MCF 10A (cell line): Measurements from ENCODE around the gene ANK2. TPM values are rescaled to one million over a fixed set of nuclear protein-coding genes. Genes with fewer than 3 reads are reported as not detected.

Experiments used
- BruUV-seq: library from RNA; stranded (reverse); fragments of 400-500 nt; replicated peaks from 2 replicates; lab custom pipeline; 2021; lab: Mats Ljungman, UMichigan
- CTCF ChIA-PET: fragments of 300-600 bp; sonication (Branson Sonifier 250); formaldehyde crosslinking; extraction: SDS; loops from one replicate; lab custom pipeline; 2021; ENCODE audit warnings: antibody characterized with exemption, inconsistent platforms; lab: Yijun Ruan, JAX
- POLR2A ChIA-PET: fragments of 300-600, 350-650 bp; sonication (Branson Sonifier 250); formaldehyde crosslinking; extraction: SDS; loops from one replicate; lab custom pipeline; 2020; ENCODE audit warnings: antibody characterized with exemption, inconsistent platforms; lab: Yijun Ruan, JAX
- DNase-seq: peaks from one replicate; pipeline ENCODE4 v3.0.0-alpha.2; 2018; ENCODE audit not compliant: unreplicated experiment
- H3K27ac Mint-ChIP-seq: one replicate; pipeline ENCODE4 v1.8.0; 2022; ENCODE audit warnings: mild to moderate bottlenecking, low read depth, mixed read lengths; ENCODE audit not compliant: unreplicated experiment
- H3K27me3 Mint-ChIP-seq: one replicate; pipeline ENCODE4 v1.8.0; 2022; ENCODE audit warnings: mixed read lengths; ENCODE audit not compliant: insufficient read depth, unreplicated experiment
- H3K36me3 Mint-ChIP-seq: one replicate; pipeline ENCODE4 v1.8.0; 2022; ENCODE audit warnings: mild to moderate bottlenecking, moderate library complexity, mixed read lengths; ENCODE audit not compliant: insufficient read depth, unreplicated experiment
- H3K4me1 Mint-ChIP-seq: one replicate; pipeline ENCODE4 v1.8.0; 2022; ENCODE audit warnings: mixed read lengths; ENCODE audit not compliant: insufficient read depth, unreplicated experiment
- H3K4me3 Mint-ChIP-seq: one replicate; pipeline ENCODE4 v1.8.0; 2022; ENCODE audit warnings: mild to moderate bottlenecking, moderate library complexity, mixed read lengths; ENCODE audit not compliant: unreplicated experiment
- H3K9me3 Mint-ChIP-seq: one replicate; pipeline ENCODE4 v1.8.0; 2022; ENCODE audit warnings: mixed read lengths; ENCODE audit not compliant: unreplicated experiment
- CTCF ChIP-seq: fragments of 200-600 bp; IDR thresholded peaks from one replicate; pipeline ENCODE4 v1.8.0; 2022; ENCODE audit warnings: antibody characterized with exemption, mild to moderate bottlenecking; ENCODE audit not compliant: unreplicated experiment
- intact Hi-C: fragments of 100-400 bp; cut with micrococcal nuclease; formaldehyde crosslinking; loops from 2 replicates; pipeline ENCODE4 v1.14.1; 2022
- total RNA-seq: library from RNA; stranded (reverse); gene quantifications from 2 replicates; pipeline ENCODE4 v1.2.3, GENCODE V29; 2022

Gene ANK2
- total RNA-seq, 1 experiment from 2014 or later: 37.4 TPM

- Mint-ChIP-seq H3K4me3 (no peak overlapping the region), H3K27ac (no peak overlapping the region), H3K27me3 (no peaks in the 10 kb centered on the region), H3K36me3 (no peaks in the 10 kb centered on the region), H3K4me1 (no peaks in the 10 kb centered on the region), H3K9me3 (no peaks in the 10 kb centered on the region)
- POLR2A ChIA-PET: no interaction called here
- CTCF ChIA-PET: no interaction called here
- no peak for TF ChIP-seq CTCF
- intact Hi-C loops: no loop called here
- no peak for DNase-seq
- no TSS peak for BruUV-seq
Measured at GRCh38 chr4:113028074-113028473, 21.4 kb upstream of the ANK2 start.

GRCh38 chr4:113031212-113031611 is 18.2 kb upstream of the ANK2 start:
- BruUV-seq: no TSS peak
- H3K9me3 Mint-ChIP-seq: no peaks in the 10 kb centered on the region
- intact Hi-C loops: no loop called here
- H3K4me1 Mint-ChIP-seq: no peaks in the 10 kb centered on the region
- TF ChIP-seq CTCF: no peak
- no peaks in the 10 kb centered on the region for H3K36me3 Mint-ChIP-seq
- CTCF ChIA-PET: no interaction called here
- H3K4me3 Mint-ChIP-seq: no peak overlapping the region
- no peak overlapping the region for H3K27ac Mint-ChIP-seq
- no peaks in the 10 kb centered on the region for H3K27me3 Mint-ChIP-seq
- POLR2A ChIA-PET: no interaction called here
- no peak for DNase-seq

GRCh38 chr4:113040793-113041192 is 8.7 kb upstream of the ANK2 start:
- Mint-ChIP-seq H3K36me3 (no peaks in the 10 kb centered on the region), H3K27me3 (no peaks in the 10 kb centered on the region), H3K9me3 (peaks cover 8% of the 10 kb centered on the region), H3K4me1 (no peaks in the 10 kb centered on the region), H3K27ac (no peak overlapping the region), H3K4me3 (no peak overlapping the region)
- ChIA-PET CTCF (interaction anchor here (0.6 kb wide), 1 partner anchor 1160 kb away, joined by 3 read pairs; no protein-coding TSS in a partner anchor), POLR2A (interaction anchor here (0.6 kb wide), 1 partner anchor 731 kb away, joined by 3 read pairs; no protein-coding TSS in a partner anchor)
- intact Hi-C loops: no loop called here
- no peak for DNase-seq
- BruUV-seq: no TSS peak
- TF ChIP-seq CTCF: no peak

- no peak overlapping the region for H3K4me3 Mint-ChIP-seq
- no TSS peak for BruUV-seq
- H3K9me3 Mint-ChIP-seq: peaks cover 8% of the 10 kb centered on the region
- no peak for TF ChIP-seq CTCF
- no peak overlapping the region for H3K27ac Mint-ChIP-seq
- ChIA-PET CTCF (interaction anchor here (0.6 to 1.4 kb wide), 3 partner anchors 10 to 767 kb away, joined by 3 to 4 read pairs (median 3); no protein-coding TSS in a partner anchor), POLR2A (no interaction called here)
- H3K27me3 Mint-ChIP-seq: no peaks in the 10 kb centered on the region
- DNase-seq: no peak
- intact Hi-C loops: no loop called here
- no peaks in the 10 kb centered on the region for H3K36me3 Mint-ChIP-seq
- H3K4me1 Mint-ChIP-seq: no peaks in the 10 kb centered on the region
Measured at GRCh38 chr4:113042502-113042901, 7.0 kb upstream of the ANK2 start.
